A549 (cell line): Measurements from ENCODE around the gene LATS2.

Experiments
- HOXA7 ChIP-seq: fragments of 250-450 bp; sonication (Bioruptor Pico); IDR thresholded peaks from 2 replicates; pipeline ENCODE4 v1.5.0; 2020; ENCODE audit warnings: mild to moderate bottlenecking, moderate library complexity
- NFE2L2 ChIP-seq: fragments of 150-350 bp; conservative IDR thresholded peaks from 2 replicates; pipeline ENCODE4 v1.6.1; 2014; ENCODE audit warnings: low read length
- POLR2A ChIP-seq: IDR thresholded peaks from 2 replicates; pipeline ENCODE4 v1.6.1; 2012; ENCODE audit warnings: mild to moderate bottlenecking, low read length
- TF ChIP-seq, protein P1 (sequence below): fragments of 450-650 bp; IDR thresholded peaks from 2 replicates; pipeline ENCODE4 v1.6.1; 2014; ENCODE audit warnings: antibody characterized with exemption
- TF ChIP-seq, protein P2 (sequence below): fragments of >200 bp; sonication (Bioruptor Twin); formaldehyde crosslinking; IDR thresholded peaks from 3 replicates; pipeline ENCODE4 v1.5.1; 2016

DNA sequence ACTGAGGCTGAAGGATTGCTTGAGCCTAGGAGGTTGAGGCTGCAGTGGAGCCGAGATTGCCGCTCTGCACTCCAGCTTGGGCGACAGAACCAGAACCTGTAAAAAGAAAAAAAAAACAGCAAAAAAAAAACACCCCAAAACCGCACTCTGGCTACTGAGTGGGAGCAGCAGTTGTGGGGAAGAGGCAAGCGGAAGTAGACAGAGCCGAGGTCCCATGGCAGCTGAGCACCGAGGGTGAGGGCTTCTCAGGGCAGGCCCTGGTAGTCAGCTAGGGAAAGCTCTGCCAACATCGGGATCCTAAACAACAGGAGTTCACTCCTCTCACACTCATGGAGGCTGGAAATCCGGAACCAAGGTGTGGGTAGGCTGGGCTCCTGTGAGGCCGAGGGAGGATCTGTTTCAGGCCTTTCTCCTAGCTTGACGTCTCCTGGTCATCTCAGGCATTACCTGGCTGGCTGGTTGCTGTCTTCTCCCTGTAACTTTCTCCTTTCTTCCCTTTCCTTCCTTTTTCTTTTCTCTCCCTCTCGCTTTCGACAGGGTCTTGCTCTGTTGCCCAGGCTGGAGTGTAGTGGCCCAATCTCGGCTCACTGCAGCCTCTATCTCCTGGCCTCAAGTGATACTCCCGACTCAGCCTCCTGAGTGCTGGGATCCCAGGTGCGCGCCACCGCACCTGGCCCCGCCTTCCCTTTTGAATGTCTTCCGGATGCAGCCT, 15.8 kb upstream of the LATS2 start:
- TF ChIP-seq, protein P1, sequence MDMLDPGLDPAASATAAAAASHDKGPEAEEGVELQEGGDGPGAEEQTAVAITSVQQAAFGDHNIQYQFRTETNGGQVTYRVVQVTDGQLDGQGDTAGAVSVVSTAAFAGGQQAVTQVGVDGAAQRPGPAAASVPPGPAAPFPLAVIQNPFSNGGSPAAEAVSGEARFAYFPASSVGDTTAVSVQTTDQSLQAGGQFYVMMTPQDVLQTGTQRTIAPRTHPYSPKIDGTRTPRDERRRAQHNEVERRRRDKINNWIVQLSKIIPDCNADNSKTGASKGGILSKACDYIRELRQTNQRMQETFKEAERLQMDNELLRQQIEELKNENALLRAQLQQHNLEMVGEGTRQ: no peak
- TF ChIP-seq, protein P2, sequence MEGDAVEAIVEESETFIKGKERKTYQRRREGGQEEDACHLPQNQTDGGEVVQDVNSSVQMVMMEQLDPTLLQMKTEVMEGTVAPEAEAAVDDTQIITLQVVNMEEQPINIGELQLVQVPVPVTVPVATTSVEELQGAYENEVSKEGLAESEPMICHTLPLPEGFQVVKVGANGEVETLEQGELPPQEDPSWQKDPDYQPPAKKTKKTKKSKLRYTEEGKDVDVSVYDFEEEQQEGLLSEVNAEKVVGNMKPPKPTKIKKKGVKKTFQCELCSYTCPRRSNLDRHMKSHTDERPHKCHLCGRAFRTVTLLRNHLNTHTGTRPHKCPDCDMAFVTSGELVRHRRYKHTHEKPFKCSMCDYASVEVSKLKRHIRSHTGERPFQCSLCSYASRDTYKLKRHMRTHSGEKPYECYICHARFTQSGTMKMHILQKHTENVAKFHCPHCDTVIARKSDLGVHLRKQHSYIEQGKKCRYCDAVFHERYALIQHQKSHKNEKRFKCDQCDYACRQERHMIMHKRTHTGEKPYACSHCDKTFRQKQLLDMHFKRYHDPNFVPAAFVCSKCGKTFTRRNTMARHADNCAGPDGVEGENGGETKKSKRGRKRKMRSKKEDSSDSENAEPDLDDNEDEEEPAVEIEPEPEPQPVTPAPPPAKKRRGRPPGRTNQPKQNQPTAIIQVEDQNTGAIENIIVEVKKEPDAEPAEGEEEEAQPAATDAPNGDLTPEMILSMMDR: no peak
- TF ChIP-seq HOXA7 (CRISPR knock-in tag) (no peak), POLR2A (no peak), NFE2L2 (no peak)
